Epidermal melanocyte (primary cell): ENCODE data around the gene ZNF785.
A peak's percentile ranks its signal among the peaks of the same experiment; 100 is the strongest.
"Not testable (repeated sequence)": the region's sequence is repeated elsewhere in the genome, so short reads cannot be mapped to it uniquely, and the experiment has no call there.

Source experiments
- DNase-seq: peaks from one replicate; pipeline ENCODE4 v3.0.0; 2011; ENCODE audit warnings: low spot score; ENCODE audit not compliant: insufficient read length

The ZNF785 gene

GRCh38 chr16:30565984-30566383, 19.5 kb downstream of the ZNF785 start:
- DNase-seq, result no peak

DNA sequence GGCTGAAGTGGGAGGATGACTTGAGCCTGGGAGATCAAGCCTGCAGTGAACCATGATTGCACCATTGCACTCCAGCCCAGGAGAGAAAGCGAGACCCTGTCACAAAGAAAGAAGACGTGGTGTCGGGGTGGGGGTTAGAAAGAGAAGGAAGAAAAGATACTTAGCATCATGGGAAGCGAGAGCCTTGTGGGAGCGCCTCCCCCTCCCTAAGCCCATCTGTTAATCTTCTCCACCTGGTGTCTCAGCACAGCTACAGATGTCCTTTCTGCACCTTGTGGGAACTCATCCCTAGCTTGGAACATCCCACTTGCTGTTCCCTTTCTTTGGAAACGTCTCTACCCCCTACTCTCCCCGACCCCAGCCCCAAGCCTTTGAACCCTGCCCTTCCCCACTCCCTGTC, 20.0 kb downstream of the ZNF785 start:
- DNase-seq, result no peak

DNA sequence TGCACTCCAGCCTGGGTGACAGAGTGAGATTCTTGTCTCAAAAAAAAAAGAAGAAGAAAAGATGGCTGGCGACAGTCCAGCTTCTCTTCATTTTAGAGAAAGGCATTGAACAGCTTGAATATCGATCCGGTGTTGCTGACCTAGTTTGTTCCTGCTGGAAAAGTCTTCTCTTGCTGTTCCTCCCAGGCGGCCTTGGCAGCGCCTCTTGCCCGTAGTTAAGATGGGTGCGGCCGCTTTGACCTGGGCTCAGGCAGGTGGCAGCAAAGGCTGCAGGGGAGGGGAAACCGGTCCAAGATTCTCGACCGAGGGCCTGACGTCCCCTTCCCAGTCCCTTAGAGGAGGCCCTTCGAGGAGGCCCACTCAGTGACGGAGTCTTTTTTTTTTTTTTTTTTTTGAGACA, 23.5 kb downstream of the ZNF785 start:
- no peak for DNase-seq

DNA sequence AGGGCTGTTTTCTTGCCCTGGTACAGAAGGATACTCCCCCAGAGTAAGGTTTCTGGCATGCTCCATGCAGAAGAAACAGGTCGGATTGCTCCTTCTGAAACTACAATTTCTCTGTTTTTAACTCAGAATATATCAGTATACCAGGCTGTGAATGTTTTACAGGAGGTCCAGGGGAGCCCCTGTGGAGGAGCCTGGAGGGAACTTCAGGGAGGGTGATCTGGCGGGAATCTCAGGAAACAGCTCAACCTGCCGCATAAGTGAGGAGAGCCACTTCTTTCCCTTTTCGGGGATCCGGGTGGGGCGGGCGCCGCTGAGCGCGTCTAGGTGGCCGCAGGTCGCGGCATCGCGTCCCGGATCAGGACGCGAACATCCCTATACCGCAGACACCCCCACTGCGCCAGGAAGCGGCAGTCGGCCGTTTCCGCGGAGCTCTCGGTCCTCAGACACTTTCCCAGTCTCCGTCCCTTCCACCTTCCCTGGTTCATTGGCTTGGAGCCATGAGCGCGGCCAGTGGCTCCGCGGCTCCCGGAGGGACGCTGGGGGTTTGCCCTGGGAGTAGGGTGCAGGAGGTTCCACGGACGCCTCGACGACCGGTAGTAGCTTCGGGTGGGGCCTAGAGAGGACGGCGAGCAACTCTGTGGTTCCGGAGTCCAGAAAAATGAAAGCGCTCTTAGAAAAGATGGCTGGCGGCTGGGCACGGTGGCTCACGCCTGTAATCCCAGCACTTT, 24.2 kb downstream of the ZNF785 start:
- DNase-seq, result no peak

- DNase-seq, result no peak
These were observed 25.8 kb downstream of the ZNF785 start for GRCh38 chr16:30559690-30560089.

- no peak for DNase-seq
These were observed 26.6 kb downstream of the ZNF785 start for GRCh38 chr16:30558789-30559377.

GRCh38 chr16:30557957-30558788, 27.3 kb downstream of the ZNF785 start, which contains the start of gene ZNF764:
Gene ZNF764, minus strand, starts transcription at chr16:30558374. Its CDS starts 192 bp downstream, at chr16:30558182.
- DNase-seq, result peak; percentile 95

GRCh38 chr16:30557707-30557956, 27.9 kb downstream of the ZNF785 start:
- no peak for DNase-seq

GRCh38 chr16:30556125-30556473, 29.4 kb downstream of the ZNF785 start:
- DNase-seq, result no peak

GRCh38 chr16:30555315-30556124, 30.0 kb downstream of the ZNF785 start:
- DNase-seq, result no peak

- no peak for DNase-seq
These were observed 30.8 kb downstream of the ZNF785 start for GRCh38 chr16:30554557-30555314.

DNA sequence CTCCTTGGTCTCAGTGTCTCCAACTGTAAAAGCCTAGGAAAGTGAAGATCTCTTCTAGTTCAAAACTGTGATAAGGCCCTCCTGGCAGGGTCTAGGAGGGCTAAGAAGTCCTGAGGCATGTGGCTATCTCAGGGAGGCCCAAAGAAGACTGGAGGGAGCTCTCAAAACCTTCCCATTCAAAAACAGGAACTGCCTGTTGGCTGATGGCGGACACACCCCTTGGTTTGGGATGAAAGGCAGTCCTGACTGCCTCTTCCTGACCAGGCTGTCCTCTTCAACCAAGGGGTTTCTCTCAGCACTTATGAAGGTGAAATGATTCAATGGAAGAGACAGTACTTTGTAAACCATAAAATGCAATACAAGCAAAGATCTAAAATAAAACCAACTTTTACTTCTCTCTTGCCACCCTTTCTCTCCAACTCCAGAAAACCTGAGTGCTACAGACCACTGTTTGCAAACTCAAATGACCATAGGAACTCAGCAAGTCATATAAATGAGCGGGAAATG, 32.1 kb downstream of the ZNF785 start:
- no peak for DNase-seq

GRCh38 chr16:30552956-30553355, 32.5 kb downstream of the ZNF785 start:
- no peak for DNase-seq

DNA sequence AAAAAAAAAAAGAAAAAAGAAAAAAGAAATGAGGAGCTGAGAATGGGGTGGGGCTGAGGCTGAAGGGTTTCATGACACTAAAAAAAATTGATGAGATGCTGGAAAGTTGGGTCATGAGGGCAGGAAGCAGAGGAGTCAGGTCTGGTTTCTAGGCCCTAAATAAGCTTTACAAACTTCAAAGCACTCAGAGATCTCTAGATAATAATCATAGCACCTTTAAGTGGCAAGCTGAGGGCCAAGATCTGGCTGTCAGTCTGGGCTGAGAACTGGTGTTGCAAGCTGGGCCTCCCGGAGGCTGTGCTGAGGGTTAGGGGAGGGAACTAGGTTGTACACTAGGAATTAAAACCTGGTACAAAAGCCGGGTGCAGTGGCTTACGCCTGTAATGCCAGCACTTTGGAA, 33.7 kb downstream of the ZNF785 start:
- DNase-seq, result no peak

- DNase-seq, result no peak
These were observed 36.9 kb downstream of the ZNF785 start for GRCh38 chr16:30548416-30549253.

DNA sequence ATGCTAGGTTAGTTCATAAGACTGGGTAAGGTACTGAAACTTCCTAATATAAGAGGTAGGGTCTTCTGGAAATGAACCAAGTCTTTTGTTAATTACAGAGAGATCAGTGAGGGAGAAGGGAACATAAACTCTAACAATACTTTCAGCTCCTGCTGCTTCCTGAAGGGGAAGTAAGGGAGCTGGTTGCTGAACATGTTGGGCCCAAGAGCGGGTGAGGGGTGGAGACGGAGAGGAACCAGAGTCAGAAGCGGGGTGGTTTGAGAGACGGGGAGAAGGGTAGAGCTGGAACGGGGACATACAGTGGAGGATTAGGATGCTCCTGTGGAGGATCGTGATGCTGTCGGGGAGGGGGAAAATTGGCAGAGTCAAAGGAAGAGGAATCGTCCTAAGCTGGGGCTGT, 39.4 kb downstream of the ZNF785 start:
- no peak for DNase-seq

GRCh38 chr16:30543067-30543466, 42.4 kb downstream of the ZNF785 start:
- DNase-seq, result no peak

- DNase-seq, result no peak
These were observed 43.8 kb downstream of the ZNF785 start for GRCh38 chr16:30541502-30542329.

DNA sequence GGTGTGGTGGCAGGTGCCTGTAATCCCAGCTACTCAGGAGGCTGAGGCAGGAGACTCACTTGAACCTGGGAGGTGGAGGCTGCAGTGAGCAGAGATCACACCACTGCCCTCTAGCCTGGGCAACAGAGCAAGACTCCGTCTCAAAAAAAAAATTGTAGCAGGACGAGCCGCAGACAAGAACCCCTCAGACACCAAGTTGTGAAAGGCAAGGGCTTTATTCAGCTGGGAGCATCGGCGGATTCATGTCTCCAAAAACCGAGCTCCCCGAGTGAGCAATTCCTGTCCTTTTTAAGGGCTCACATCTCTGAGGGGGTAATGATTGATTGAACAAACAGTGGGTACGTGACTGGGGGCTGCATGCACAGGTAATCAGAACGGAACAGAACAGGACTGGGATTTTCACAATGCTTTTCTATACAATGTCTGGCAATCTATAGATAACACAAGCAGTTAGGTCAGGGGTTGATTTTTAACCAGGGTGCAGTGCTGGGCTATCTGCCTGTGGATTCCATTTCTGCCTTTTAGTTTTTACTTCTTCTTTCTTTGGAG, 44.5 kb downstream of the ZNF785 start:
- not testable (repeated sequence) for DNase-seq
